Upper lobe of left lung (tissue), 6 donors: ENCODE data around the gene UPK3BL2. TPM values are rescaled to one million over a fixed set of nuclear protein-coding genes. Genes with fewer than 3 reads are reported as not detected.

Experiments used
- total RNA-seq, 6 donors: library from RNA; depleted of rRNA in 4 of 6; stranded (reverse); fragments of >200 nt in 4 of 6; gene quantifications; one replicate each; pipeline versions ENCODE4 v1.1.0 to v1.2.1, GENCODE V29; 2016 to 2021
- donor health status: DM: no; HTN: no; CAD: no; lungs with moderate emphysema.
- donor health status: DM: no; HTN: yes; CAD: no; lungs with severe emphysema.

Gene UPK3BL2
- total RNA-seq, 6 donors from 2014 or later = 3.0 to 30.4 (median 16.6) TPM

Other genes with a start within 250 kb of the UPK3BL2 start
- not detected for gene SPDYE6, start 187.3 kb downstream of the UPK3BL2 start, total RNA-seq
- gene PRKRIP1, start 147.3 kb downstream of the UPK3BL2 start, total RNA-seq = 10 to 100 TPM; 17.8 to 80.7 (median 23.0) TPM
- gene ORAI2, start 110.1 kb downstream of the UPK3BL2 start, total RNA-seq = 10 to 100 TPM in 5 of 6 donors, 1 to 10 TPM in 1; 9.4 to 35.2 (median 30.5) TPM
- gene ALKBH4, start 78.8 kb downstream of the UPK3BL2 start, total RNA-seq = 10 to 100 TPM; 10.4 to 34.2 (median 18.2) TPM
- 10 to 100 TPM; 13.2 to 33.8 (median 31.6) TPM for gene LRWD1, start 78.7 kb downstream of the UPK3BL2 start, total RNA-seq
- gene POLR2J, start 64.8 kb downstream of the UPK3BL2 start, total RNA-seq = 10 to 100 TPM; 15.2 to 37.1 (median 26.6) TPM
- gene RASA4B, start 25.9 kb downstream of the UPK3BL2 start, total RNA-seq = 10 to 100 TPM in 4 of 6 donors, 1 to 10 TPM in 2; 4.8 to 31.6 (median 22.3) TPM
- gene SPDYE2, start 7.5 kb upstream of the UPK3BL2 start, total RNA-seq = 1 to 10 TPM in 1 of 6 donors, under 1 TPM in 1, not detected in 4; 0.23 to 1.1 TPM
- 100 to 1,000 TPM in 1 of 6 donors, 10 to 100 TPM in 5; 17.2 to 147 (median 32.8) TPM for gene POLR2J3, start 28.9 kb upstream of the UPK3BL2 start, total RNA-seq
- 100 to 1,000 TPM in 1 of 6 donors, 10 to 100 TPM in 4, 1 to 10 TPM in 1; 8.7 to 132 (median 41.7) TPM for gene RASA4, start 73.1 kb upstream of the UPK3BL2 start, total RNA-seq
- gene UPK3BL1, start 99.1 kb upstream of the UPK3BL2 start, total RNA-seq = 10 to 100 TPM; 17.0 to 99.3 (median 30.0) TPM
- gene SPDYE2B, start 106.6 kb upstream of the UPK3BL2 start, total RNA-seq = not detected
- 10 to 100 TPM in 2 of 6 donors, 1 to 10 TPM in 4; 2.1 to 24.3 (median 5.6) TPM for gene POLR2J2, start 128.0 kb upstream of the UPK3BL2 start, total RNA-seq
- 10 to 100 TPM in 5 of 6 donors, 1 to 10 TPM in 1; 6.2 to 55.5 (median 13.5) TPM for gene FAM185A, start 205.3 kb upstream of the UPK3BL2 start, total RNA-seq